Activated T-cell treated with anti-CD3 and anti-CD28 coated beads, Interleukin-2, amount 50 U/mL, for 48 hours (primary cell): ENCODE results near the gene CCDC120.
A peak's percentile ranks its signal among the peaks of the same experiment; 100 is the strongest.

ENCODE experiments used
- DNase-seq, 2 experiments: peaks; one replicate each; pipeline ENCODE4 v3.0.0-alpha.2; 2020

The CCDC120 gene

DNA sequence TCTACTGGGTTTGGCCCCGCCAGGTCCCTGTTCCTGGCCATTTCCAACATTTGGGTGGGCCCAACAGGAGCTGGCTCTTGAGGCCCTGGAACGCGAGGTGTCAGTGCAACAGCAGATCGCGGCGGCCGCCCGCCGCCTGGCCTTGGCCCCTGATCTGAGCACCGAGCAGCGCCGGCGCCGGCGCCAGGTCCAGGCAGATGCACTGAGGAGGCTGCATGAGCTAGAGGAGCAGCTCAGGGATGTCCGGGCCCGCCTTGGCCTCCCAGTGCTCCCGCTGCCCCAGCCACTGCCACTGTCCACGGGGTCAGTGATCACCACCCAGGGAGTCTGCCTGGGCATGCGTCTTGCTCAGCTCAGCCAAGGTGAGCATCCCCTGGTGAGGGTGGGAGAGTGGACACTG is 5.5 kb downstream of the CCDC120 start:
- DNase-seq = no peak

DNA sequence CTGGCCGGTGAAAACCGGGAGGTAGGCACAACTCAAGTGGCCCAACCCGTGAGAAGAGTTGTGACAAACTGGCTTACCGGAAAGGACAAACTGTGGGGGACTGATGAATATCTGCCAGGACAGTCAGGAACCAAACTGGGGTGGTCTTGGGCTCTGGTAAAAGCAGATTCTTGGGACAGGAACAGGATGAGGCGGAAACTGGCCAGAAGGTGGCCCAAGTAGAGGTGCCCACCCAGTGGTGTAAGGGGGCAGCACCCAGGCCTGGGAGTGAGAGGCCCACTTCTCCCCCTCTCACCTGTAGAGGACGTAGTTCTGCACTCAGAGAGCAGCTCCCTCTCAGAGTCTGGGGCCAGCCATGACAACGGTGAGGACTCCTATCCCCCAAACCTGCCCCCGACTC is 5.9 kb downstream of the CCDC120 start:
- no peak for DNase-seq

DNA sequence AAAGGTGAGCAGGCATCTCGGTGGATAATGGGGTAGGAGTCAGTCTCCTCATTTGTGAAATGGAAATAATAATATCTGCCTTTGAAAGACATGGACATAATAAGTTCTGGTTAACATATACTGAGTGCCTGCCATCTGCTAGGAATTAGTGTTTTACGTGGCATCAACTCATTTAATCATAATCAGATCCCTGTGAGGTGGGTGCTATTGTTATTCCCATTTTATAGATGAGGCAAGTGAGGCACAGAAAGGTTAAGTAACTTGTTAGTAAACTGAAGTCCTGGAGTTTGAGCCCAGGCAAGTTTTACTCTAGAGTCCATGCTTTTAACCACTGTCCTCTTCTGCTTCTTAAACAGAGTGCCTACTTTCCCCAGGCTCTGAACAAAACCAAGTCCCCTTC is 7.5 kb downstream of the CCDC120 start:
- no peak for DNase-seq

DNA sequence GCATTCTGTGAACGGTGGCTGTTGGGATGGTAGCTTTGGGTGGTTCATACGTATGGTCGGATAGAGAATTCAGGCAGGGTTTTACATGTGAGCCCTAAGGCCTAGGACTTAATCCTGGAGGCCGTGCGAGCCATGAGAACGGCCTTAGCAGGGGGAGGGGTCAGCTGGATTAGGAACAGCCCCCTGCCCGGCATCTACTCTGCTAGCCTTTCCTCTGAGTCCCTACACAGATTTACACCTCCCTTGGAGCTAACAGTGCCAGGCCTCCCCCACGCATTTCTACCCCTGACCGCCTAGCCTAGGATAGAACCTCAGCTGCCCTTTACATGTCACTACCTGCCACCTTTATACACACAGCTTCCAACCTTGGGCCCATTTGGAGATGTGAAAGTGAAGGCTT is 7.9 kb downstream of the CCDC120 start:
- no peak for DNase-seq

DNA sequence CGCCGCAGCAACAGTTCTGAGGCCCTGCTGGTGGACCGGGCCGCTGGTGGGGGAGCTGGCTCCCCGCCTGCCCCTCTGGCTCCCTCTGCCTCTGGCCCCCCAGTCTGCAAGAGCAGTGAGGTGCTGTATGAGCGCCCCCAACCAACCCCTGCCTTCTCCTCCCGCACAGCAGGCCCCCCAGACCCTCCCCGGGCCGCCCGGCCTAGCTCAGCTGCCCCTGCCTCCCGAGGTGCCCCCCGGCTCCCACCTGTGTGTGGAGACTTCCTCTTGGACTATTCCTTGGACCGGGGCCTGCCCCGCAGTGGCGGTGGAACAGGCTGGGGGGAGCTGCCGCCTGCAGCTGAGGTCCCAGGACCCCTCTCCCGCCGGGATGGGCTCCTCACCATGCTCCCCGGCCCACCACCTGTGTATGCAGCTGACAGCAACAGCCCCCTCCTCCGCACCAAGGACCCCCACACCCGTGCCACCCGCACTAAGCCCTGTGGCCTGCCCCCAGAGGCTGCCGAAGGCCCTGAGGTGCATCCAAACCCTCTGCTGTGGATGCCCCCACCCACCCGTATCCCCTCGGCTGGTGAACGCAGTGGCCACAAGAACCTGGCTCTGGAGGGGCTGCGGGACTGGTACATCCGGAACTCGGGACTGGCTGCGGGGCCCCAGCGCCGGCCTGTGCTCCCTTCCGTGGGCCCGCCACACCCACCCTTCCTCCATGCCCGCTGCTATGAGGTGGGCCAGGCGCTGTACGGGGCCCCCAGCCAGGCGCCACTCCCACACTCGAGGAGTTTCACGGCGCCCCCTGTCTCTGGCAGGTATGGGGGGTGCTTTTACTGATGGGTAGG is 8.7 kb downstream of the CCDC120 start:
- DNase-seq = no peak

DNA sequence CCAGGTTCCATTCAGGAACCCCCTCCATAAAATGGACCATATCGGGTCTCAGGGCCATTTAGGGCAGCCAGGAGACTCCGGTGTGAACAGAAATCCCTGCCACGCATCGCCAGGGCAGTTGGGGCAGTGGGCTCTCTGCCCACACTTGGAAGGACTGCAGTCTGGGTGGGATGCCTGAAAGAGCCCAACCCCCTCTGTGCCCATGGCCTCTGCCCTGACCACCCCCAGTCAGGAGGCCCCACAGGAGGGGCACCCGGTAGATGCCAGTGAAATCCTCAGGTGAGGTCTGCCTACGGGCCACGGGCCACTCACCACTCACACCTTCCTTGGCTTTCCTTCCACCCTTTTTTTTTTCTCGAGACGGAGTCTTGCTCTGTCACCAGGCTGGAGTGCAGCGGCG is 10.2 kb downstream of the CCDC120 start:
- DNase-seq = no peak

DNA sequence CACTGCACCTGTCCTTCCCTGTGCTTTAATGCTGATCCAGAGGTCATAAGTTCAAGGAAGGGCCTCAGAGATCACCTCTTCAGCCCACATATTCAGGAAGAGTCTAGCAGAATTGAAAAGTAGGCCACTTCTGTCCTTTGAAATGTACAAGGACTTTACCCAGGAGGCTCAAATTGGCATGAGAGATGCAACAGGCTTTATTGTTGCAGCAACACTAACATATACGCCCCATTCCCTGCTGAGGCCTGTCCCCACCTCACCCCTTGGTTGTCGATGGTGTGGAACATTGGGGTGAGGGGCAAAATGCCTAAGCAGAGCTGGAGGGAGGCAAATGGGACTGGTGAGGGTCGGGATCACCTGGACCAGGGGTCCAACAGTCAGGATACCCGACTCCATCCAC is 12.2 kb downstream of the CCDC120 start:
- no peak for DNase-seq

DNA sequence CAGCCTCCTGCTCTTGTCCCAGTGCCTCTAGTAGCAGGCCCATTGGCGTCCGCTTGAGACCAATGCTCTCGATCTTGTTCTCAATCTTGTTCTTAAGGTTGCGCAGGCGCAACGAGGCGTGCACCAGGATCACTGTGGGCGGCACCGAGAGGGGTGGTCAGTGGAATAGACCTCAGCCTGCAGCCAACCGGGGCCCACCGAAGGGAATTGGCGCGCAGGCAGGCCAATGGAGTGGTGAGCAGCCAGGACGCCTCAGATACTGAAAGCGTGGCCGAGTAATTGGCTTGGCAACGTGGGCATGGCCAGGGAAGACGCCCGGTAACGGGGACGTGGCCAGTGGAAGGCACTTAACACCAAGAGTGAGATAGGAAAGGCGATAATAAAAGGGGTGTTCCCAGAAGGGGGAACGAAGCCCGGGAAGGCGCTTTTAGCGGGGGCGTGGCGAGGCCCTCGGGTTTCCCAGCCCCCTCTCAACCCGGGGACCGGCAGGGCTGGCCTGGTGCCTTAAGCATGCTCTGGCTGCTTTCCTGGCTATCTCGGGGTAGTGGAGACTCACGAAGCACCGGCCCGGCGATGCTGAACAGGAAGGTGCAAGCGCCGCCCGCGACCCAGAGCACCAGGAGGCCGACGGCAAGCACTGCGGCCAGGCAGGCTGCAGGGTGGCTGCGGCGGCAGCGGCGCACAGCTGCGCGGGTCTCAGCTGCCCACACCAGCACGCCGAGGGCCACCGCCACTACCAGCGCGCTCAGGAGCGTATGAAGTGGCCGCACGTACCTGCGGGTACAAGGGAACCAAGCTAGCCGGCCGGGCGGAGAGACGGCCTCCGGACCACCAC is 13.3 kb downstream of the CCDC120 start:
- DNase-seq = no peak

DNA sequence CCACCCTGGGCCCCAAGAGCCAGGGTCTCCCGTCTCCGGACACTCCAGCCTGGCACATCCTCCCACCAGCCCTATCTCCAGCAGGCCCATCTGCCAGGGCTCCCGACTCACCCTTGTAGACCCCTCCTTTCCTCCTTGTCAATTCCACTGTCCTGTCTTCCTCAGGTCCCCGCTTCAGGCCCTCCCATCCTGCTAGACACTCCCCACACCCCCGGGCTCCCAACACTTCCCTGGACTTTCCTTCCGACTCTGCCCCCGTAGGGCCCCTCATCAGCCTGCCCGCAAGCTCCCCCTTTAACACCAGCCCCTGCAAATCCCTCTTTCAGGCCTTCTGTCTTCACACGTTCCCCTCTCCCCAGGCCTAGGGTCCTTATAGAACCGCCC is 13.9 kb downstream of the CCDC120 start:
- DNase-seq = no peak

DNA sequence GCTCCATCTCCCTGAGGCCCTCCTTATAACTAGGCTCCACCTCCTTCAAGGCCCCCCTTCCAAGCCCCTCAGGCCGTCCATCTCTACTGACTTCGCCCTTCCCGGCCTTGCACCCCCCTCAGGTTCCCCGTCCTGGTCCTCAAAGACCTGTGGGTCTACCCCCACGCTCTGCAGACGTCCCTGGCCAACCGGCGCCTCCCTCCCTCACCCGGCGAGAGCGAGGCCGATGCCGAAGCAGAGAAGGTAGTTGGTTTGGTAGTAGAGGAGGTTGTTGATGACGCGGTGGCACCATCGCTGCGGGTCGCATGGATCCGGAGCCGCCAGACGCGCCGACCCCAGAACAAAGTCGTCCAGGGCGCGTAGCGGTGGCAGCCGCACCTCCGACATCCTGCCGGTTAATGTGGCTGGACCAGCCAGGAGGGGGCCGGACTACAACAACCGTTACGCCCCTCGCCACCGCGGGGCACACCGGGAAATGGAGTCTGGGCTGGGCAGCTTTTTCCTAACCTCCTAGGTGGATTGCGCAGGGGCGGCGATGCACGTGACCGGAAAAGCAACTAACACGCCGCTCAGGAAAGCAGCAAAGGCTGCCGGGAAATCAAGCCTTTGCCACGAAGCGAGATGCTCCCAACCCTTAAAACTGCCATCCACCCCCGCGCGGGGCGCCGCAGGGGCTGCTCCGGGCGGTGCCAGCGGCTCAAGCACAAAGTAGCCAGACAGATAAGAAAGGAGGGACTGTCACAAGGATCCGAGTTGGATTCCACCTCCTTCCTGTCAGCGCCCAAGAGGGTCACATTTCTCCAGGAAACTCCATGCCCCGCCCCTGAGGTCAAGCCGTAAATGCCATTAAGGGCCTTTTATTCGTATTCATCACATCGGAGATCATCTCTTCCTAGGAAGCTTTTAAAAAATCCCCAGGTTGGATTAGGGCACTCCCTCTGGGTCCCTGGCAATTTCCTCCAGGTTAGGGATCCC is 15.1 kb downstream of the CCDC120 start, which contains the start of gene PRAF2:
PRAF2 (minus strand) TSS at position 402 of the 975 bp plus-strand sequence; CDS start at position 387, 15 bp downstream.
- DNase-seq = peak; percentile 89 to 91

DNA sequence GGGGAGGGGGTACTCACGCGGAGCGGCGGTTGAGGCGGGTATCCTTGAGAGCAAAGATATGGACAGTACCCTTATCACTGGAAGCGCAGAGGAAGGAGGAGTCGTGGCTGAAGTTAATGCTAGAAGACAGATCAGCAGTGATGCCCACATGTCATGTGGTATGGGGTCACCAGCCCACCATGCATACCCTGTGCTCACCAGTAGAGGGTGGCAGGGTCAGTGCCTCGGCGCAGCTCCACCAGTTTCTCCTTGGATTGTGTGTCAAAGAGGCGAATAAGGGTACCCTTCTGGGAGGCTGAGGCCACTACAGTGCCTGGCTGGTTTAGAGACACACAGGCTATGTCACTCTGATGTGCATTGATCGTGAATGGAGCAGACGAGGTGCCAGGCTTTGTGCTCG is 16.5 kb downstream of the CCDC120 start:
- DNase-seq = no peak

DNA sequence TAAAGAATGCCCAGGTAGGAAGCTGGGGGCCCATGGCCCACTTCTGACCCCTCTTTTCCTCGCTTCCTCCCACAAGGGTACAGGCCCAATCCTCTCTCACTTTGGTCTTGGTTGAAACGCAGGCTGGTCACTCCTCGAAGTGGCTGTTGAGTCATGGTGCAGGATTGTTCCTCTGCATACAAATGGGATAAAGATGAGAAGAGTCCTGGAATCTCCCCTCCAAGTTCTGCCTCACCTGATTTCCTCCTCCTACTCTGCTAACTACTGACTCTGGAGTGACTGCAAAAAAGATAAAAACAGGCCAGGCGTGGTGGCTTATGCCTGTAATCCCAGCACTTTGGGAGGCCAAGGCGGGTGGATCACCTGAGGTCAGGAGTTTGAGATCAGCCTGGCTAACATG is 19.1 kb downstream of the CCDC120 start:
- DNase-seq = no peak

DNA sequence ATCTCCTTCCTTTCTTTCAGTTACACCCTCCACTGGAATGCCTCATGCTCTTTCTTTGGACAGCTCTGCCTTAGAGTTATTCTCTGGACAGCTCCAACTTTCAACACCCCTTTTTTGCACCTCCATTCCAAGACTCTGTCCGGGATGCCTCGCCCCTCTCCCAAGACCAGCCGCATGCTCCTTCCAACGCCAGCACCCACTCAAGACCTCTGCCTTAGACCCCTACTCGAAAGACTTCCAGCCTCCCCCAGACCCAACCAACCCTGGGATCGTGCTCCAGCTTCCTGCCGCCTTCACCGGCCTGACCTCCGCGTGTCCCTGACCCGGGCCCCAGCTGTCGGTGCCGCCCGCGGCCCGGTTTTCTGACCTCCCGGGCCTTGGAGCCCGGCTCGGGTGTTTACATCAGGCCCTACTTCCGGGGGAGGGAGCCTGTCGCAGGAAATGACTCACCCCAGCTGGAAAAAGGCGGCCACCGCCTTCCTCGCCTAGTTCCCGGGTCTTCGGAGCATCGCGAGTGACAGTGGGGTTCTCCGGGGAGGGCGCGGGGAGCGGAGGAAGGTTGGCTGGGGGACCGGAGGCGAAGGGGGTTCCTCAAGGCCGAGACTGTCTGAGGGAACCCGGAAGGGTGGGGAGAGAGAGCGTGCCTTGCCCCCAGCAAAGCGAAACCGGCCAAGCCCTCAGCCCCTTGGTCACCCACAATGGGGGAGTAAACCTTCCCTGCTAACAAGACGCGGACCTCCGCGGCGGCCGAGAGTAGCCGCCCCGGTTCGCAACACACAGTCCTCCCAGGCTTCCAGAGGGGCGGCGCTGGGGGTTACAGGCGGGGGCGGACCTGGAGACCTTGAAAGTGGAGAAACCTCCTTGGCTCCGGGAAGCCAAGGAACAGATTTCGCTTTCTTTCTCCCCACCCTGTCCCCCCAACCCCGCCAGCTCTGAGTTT is 21.0 kb downstream of the CCDC120 start, which contains the start of gene WDR45:
WDR45 (minus strand) TSS at position 399 of the 940 bp plus-strand sequence. CDS start 1,792 bp downstream, outside the sequence.
- DNase-seq = peak; percentile 73 to 79

DNA sequence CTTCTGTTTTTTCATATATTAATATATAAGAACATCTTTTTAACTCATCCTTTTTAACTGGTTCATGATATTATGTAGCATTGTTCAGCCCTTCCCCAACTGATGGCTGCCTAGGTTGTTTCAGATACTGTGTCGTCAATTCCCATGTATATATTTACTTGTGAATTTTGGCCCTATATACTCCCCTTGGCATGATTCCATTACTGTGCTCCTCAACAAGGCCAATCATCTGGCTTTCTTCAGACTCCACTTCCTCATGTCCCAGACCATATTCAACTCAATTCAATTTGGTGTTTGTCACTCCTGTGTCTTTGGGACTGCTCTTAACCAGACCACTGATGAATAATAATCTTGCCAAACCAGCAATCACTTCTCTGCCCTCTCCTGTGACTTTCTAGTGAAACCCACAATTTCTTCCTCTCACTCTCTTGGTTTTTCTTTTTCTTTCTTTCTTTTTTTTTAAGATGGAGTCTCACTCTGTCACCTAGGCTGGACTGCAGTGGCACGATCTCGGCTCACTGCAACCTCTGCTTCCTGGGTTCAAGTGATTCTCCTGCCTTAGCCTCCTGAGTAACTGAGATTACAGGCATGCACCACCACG is 23.6 kb downstream of the CCDC120 start:
- DNase-seq = no peak

DNA sequence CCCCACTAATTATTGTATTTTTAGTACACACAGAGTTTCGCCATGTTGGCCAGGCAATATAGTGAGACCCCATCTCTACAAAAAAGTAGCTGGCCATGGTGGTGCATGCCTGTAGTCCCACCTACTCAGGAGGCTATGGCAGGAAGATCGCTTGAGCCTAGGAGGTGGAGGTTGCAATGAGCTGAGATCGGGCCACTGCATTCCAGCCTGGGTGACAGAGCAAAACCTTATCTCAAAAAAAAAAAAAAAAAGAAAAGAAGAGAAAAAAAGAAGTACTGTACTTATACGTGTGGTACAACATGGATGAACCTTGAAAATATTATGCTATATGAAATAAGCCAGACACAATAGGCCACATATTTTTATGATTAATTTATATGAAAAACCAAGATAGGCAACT is 30.8 kb downstream of the CCDC120 start:
- DNase-seq = no peak

DNA sequence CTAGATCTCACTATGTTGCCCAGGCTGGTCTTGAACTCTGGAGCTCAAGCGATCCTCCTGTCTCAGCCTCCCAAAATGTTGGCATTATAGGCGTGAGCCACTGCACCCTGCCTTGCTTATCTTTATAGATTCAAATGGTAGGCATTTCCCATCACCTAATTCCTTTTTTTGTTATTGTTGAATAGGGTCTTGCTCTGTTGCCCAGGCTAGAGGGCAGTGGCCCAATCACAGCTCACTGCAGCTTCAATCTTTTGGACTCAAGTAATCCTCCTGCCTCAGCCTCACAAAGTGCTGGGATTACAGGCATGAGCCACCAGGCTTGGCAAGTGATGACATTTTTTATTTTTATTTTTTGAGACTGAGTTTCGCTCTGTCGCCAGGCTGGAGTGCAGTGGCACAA is 37.6 kb downstream of the CCDC120 start:
- DNase-seq = no peak

DNA sequence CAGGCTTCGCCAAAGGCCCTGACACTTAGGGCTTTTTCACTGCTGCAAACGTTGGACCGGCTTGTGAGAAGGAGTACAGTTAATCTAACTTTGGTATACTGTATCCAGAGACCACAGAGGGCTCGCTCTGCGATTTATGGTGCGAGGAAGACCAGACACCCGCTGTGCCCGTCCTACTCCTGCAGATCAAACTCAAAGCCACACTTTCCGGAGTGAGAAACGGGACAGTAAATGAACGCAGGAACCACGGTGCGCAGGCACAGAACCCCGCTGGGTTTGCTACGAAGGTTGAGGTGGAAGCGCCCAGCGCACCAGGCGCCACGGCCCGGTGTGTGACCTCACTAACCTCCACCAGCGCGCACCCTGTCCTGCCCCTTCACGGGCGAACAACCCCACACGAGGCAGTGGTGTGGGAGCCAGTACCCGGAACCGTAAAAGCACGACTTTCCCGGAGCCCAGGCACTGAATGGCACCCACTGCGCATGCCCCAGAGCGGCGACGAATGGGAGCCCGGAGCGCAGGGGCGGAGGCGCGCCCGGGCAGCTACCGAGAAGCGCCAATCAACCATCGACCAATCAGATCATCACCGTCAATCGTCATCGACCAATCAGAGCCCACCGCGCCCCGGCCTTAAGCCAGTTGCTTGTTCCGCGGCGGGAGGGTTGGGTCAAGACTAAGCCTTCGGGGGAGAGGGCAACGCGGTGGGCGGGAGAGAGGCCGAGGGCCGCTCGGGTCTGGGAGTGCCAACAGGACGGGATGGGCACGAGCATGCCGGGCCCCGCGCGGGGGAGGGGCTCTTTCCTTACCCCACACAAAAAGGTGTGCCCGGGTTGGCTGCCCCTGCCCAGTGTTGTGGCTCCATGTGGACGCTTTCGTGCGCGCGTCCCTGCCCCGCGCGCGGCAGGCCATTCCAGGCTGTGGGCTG is 42.2 kb downstream of the CCDC120 start:
- DNase-seq = peak; percentile 89 to 90

DNA sequence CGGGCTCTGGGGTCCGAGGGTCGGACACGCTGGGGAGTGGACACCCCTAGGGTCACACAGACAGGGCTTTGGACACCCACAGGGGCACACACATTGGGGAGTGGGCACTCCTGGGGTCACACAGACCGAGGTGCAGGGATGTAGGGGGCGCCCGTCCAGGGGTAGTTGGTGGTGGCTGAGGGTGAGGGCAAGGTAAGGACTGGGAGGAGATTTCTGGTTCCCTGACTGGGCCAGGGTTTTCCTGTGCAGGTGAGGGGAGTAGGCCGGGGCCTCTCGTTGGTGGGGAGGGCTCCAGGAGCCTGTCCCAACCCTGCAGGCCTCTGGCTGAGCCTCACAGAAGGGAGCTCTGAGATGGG is 42.8 kb downstream of the CCDC120 start:
- no peak for DNase-seq

DNA sequence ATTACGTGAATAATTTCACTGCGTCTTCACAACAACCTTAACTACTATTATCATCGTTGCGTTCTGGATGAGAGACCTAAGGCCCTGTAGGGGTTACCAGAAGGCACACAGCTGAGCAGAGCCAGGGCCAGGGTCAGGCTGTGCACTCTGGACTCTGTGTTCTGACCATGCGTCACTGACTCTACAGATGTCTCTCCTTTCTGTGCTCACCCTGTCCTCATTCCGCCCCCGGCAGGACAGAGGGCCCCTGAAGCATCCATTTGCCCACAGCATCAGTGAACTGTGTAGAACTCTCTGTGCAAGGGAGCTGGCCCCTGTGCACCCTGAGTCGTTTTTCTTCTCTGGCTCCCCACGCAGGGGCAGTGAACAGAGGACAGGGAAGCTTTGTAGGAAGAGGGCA is 43.4 kb downstream of the CCDC120 start:
- no peak for DNase-seq

DNA sequence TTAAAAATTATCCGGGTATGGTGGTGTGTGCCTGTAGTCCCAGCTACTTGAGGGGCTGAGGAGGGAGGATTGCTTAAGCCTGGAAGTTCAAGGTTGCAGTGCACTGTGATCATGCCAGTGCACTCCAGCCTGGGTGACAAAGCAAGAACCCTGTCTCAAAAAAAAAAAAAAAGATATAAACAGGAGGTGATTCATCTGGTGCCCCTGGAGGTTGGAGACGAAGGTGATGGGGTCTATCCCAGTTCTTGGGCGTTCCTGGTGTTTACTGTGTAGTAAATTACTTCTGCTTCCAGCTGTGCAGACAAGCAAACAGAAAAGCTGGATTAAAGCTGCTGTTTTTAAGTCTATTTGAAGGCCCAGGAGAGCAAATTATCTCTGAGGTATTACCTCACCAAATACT is 44.8 kb downstream of the CCDC120 start:
- no peak for DNase-seq
